Lower leg skin (tissue), 4 donors: Measurements from ENCODE around the gene TMEM37. TPM values are rescaled to one million over a fixed set of nuclear protein-coding genes. Genes with fewer than 3 reads are reported as not detected.
A peak's percentile ranks its signal among the peaks of the same experiment; 100 is the strongest.

Experiments
- DNase-seq, 2 donors: peaks; one replicate each; pipeline ENCODE4 v3.0.0-alpha.2; 2019; ENCODE audit warnings: low spot score in 2 of 2
- H3K4me3 ChIP-seq: fragments of 200-600 bp; sonication (generic); 2 replicates; pipeline ENCODE4 v1.5.1; 2017; ENCODE audit warnings: mild to moderate bottlenecking, low read depth; ENCODE audit not compliant: poor library complexity, severe bottlenecking
- CTCF ChIP-seq, 3 donors: fragments of 450-650 bp; IDR thresholded peaks; one replicate each; pipeline ENCODE4 v1.5.1; 2016; ENCODE audit warnings: antibody characterized with exemption in 3 of 3, mild to moderate bottlenecking in 3 of 3, moderate library complexity in 2 of 3
- POLR2A ChIP-seq, 2 donors: fragments of 450-650 bp; IDR thresholded peaks; one replicate each; pipeline ENCODE4 v1.6.1; 2016 to 2017; ENCODE audit warnings: antibody characterized with exemption in 2 of 2, mild to moderate bottlenecking in 1 of 2, moderate library complexity in 1 of 2
- WGBS, 2 donors: methylation state at CpG; one replicate each; pipeline ENCODE4 v1.1.5; 2018; 5-methylcytosine and 5-hydroxymethylcytosine counted together
- intact Hi-C: fragments of 100-400 bp; cut with DNase I; formaldehyde crosslinking; loops from one replicate; pipeline ENCODE4 v1.15.0; 2023; ENCODE audit warnings: low total_unique reads
- total RNA-seq, 4 donors: library from RNA; depleted of rRNA; stranded (reverse); fragments of >200 nt; gene quantifications; one replicate each; pipeline ENCODE4 v1.1.0, GENCODE V29; 2016

Gene TMEM37
- total RNA-seq, 4 donors from 2014 or later = 2.8 to 8.7 (median 6.8) TPM

GRCh38 chr2:119414894-119415293 lies 16.8 kb upstream of the TMEM37 start:
- no peak for TF ChIP-seq CTCF (IDR thresholded peaks at IDR 0.05)
- no peak for TF ChIP-seq POLR2A (IDR thresholded peaks at IDR 0.05)
- intact Hi-C loops = no loop called here
- no peak overlapping the region for H3K4me3 ChIP-seq
- DNase-seq = peak in 1 of 2 donors; percentile 26
- 77 to 85% methylated on average over 3 of the region's 3 CpGs for WGBS, 2 donors

DNA sequence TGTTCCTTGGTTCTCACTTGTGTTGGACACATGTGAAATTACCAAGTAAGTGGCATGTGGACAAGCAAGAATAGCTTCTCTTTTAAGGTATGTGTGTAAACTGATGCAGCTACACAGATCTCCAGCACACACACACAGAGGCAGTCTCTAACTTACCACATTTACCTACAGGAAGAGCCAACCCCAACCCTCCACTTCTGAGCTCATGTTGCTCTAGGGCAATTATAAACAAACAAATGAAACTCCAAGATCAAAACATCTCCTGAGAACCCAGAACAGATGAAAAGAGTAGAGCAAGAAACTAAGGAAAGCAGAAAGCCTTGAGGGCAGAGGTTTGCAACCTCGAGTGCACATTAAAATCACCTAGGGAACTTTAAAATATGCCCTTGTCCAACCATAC lies 16.0 kb upstream of the TMEM37 start:
- 52 to 76% methylated on average over 1 of the region's 1 CpG for WGBS, 2 donors
- TF ChIP-seq POLR2A (IDR thresholded peaks at IDR 0.05) (no peak), CTCF (IDR thresholded peaks at IDR 0.05) (no peak)
- intact Hi-C loops = no loop called here

DNA sequence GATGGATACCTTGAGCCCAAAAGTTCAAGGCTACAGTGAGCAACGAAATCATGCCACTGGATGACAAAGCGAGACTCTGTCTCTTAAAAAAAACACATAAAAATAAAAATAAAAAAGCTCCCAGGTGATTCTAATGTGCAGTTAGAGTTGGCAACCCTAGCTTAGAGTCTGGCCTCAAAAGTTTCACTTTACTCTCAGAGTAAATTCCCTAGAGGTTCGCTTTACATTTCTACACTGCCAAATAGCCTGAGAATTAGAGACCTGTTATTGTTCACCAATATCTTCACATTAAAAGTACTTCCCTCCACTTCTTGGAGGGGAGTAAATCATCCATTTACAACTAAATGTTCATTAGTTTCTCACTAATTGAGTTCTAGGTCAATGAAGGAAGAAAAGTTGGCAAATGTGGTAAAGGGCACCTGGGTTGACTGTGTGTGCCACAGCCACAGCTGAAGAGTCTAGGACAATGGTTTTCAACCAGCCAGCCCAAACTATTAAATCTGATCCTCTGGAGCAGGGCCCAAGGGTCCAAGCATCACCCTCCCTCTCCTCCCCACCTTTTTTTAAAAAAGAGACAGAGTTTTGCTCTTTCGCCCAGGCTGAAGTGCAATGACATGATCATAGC lies 15.2 kb upstream of the TMEM37 start:
- TF ChIP-seq POLR2A (IDR thresholded peaks at IDR 0.05) (no peak), CTCF (IDR thresholded peaks at IDR 0.05) (no peak)
- 75 to 97% methylated on average over 4 of the region's 4 CpGs for WGBS, 2 donors
- DNase-seq = no peak
- intact Hi-C loops = no loop called here
- no peak overlapping the region for H3K4me3 ChIP-seq

More for the DNA sequence above, 16.0 kb upstream of the TMEM37 start:
- H3K4me3 ChIP-seq = no peak overlapping the region
- DNase-seq = no peak

DNA sequence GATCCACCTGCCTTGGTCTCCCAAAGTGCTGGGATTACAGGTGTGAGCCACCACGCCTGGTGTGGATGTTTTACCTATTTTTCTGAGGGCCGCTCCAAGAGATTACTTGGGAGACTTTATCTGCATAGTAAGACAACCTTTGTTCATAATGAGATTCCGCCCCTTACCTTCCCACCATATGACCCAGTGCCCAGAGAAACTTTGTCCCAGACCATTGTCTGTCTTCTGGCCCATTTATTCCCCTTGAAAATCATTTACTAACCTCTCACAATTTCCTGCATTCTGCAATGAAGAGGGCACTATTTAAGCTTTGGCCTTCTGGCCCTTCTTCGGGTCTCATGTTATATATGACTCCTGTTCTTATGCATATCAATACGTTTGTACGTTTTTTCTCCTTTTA lies 13.7 kb upstream of the TMEM37 start:
- H3K4me3 ChIP-seq = no peak overlapping the region
- no peak for DNase-seq
- TF ChIP-seq CTCF (IDR thresholded peaks at IDR 0.05) (no peak), POLR2A (IDR thresholded peaks at IDR 0.05) (no peak)
- 97% methylated on average over 6 of the region's 6 CpGs for WGBS, 2 donors
- intact Hi-C loops = no loop called here

DNA sequence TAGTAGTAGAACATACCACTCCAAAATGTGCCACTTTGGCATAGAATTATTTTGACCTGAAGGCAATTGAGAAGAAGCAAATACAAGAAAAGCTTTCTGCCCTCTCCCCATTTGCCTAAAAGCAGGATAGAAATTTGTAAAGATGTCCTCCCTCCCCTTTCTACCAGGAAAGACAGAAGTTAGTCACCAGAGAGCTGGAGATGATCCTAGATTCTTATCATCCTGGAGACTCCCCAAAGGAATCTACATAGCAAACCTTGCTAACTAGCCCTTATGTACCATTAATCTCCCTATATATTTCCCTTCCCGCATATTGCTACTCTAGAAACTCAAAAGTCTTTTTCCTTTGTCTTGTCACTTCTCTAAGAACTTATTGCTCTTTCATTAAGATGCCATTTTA lies 12.6 kb upstream of the TMEM37 start:
- WGBS, 2 donors = 45 to 67% methylated on average over 1 of the region's 1 CpG
- intact Hi-C loops = no loop called here
- no peak overlapping the region for H3K4me3 ChIP-seq
- no peak for TF ChIP-seq CTCF (IDR thresholded peaks at IDR 0.05)
- no peak for TF ChIP-seq POLR2A (IDR thresholded peaks at IDR 0.05)
- DNase-seq = no peak
